Measurements from ENCODE around the gene ETV6. TPM values are rescaled to one million over a fixed set of nuclear protein-coding genes. Genes with fewer than 3 reads are reported as not detected.

Gene ETV6
- polyA plus RNA-seq, 5 donors, result 14.3 to 17.6 (median 15.4) TPM

DNA sequence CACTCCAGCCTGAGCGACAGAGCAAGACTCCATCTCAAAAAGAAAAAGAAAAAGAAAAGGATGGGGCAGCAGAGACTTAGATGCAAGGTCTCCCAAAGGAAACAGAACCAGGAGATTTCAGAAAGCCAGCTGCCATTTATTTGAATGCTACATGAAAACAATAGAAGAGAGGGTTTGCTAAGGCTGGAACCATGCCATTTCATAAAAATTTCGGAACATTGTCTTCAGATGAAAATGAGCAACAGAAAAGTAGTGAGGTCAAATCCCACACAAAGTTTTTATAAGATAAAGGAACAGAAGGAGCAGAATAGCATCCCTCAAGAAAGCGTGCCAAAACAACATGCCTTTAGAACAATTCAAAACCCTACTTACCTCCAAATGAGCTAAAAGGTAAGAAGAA lies 175.3 kb downstream of the ETV6 start:
- no peak for DNase-seq

DNA sequence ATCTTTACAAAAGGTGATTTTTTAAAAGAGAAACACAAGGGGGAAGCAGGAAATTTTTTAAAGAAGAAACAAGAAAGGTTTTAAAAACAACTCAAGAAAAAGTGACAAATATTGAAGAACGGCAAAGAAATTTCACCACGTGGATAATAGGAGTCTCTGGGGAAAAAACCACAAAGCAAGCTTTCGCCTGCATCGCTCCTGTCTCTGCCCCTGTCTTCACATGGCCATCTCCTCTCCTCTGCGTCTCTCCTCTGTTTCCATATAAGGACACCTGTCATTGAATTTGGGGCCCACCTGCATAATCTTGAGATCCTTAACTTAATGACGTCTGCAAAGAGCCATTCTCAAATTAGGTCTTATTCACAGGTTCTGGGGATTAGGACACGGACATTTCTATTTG lies 175.8 kb downstream of the ETV6 start:
- DNase-seq, result no peak

- no peak for DNase-seq
Observed at GRCh38 chr12:11826574-11826973, 177.1 kb downstream of the ETV6 start.

GRCh38 chr12:11827091-11828061 lies 177.9 kb downstream of the ETV6 start:
- no peak for DNase-seq

- DNase-seq, result no peak
Observed at GRCh38 chr12:11829764-11830194, 180.3 kb downstream of the ETV6 start.

- no peak for DNase-seq
Observed at GRCh38 chr12:11830307-11830801, 180.9 kb downstream of the ETV6 start.

- no peak for DNase-seq
Observed at GRCh38 chr12:11832093-11832492, 182.6 kb downstream of the ETV6 start.

DNA sequence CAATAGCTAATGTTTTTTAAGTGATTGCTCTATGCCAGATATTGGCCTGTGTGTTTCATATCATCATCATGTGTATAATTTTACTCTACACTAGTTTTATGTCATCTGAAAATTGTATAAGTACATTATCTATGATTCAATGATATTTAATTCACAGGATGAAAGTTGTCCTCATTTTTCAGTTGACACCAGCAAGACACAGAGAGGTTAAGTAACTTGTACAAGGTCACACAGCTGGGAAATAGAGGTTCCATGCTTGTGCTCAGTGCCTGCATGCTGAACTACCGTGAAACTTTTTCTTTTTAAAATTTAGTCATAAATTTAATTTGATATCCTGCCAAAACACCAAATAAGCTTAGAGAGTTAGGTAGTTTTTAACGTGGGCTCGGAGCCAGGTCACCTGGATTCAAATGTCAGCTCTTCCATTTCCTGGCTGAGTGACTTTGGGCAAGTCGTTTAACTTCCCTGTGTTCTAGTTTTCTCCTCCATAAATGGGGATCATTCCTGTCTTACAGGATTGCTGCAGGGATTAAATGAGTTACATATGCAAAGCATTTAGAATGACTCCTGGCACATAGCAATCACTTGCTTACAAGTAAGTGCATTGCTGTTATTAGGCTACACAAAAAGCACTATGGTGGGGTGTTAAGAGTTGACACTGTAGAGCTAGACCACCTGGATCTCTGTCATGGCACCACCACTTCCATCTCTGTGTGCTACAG lies 183.9 kb downstream of the ETV6 start:
- DNase-seq, result no peak

- no peak for DNase-seq
Observed at GRCh38 chr12:11834104-11834812, 184.8 kb downstream of the ETV6 start.

DNA sequence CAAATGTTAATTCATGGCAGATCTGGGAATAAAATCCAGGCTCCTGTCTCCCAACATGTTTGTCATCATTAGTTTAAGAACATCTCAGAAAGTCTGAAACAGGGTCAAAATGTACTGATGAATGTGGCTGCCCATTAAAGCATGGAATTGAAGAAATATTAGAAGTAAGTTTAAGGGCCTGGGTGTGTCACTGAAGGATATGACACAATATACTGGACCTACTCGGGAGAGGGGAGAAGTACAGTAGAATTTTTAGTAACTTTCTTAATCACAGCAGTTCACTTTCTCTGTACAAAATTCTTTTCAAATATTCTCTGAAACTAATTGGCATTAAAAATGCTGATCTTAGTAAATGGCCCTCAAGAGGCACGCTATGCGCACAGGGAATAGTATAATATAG lies 185.5 kb downstream of the ETV6 start:
- no peak for DNase-seq

GRCh38 chr12:11836282-11837151 lies 187.0 kb downstream of the ETV6 start:
- DNase-seq, result no peak

- DNase-seq, result no peak
Observed at GRCh38 chr12:11837216-11837934, 187.9 kb downstream of the ETV6 start.

DNA sequence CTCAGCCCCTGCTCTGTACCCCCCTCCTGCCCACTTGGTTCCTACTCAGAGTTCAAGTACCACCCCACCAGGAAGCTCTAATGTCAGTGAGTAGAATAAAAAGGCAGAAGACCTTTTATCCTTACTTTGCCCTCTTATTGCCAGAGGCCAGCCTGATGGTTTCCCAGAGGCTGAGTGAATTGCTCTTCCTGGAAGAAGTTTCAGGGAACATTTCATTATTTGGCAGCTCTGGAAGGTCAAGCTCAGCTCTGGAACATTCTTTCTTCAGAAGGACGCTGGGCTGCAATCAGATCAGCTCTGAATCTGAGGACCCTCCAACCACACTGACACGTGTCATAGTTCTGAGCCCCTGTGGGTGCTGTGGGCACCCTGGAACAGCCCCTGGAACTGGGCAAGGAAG lies 188.9 kb downstream of the ETV6 start:
- DNase-seq, result no peak

GRCh38 chr12:11839091-11839641 lies 189.7 kb downstream of the ETV6 start:
- no peak for DNase-seq

GRCh38 chr12:11840366-11840765 lies 190.9 kb downstream of the ETV6 start:
- no peak for DNase-seq

- no peak for DNase-seq
Observed at GRCh38 chr12:11846488-11846887, 197.0 kb downstream of the ETV6 start.

DNA sequence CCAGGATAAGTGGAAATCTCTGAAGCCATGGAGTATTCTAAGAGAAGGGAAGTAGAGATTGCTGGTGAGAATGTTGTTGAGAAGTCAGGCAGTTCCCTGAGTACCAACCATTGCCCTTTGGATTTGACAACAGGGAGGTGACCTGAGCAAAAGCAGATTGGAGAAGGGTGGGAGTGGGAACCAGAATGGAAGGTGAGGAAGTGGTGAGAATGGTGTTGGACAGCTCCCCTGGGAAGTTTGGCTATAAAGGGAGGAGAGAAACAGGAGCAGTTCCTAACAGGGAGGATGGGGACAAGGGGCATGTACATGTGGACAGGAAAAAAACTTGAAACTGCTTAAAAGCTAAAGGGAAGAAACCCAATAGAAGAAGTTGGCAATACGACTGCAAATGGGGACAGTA lies 198.1 kb downstream of the ETV6 start:
- DNase-seq, result no peak

GRCh38 chr12:11849757-11850504 lies 200.5 kb downstream of the ETV6 start:
- DNase-seq, result no peak

DNA sequence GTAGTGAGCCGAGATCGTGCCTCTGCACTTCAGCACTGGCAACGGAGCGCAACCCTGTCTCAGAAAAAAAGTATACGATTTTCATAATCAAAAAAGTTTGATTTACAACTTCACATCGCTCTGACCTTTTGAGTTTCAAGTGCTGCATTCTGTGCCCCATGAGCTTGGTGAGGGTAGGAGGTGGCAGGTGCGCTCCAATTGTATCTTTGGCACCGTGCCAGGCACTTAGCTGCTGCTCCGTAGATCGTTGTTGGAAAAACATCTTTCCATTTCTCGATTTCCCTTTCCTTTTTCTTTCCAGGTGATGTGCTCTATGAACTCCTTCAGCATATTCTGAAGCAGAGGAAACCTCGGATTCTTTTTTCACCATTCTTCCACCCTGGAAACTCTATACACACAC lies 203.7 kb downstream of the ETV6 start:
- DNase-seq, result no peak
